ENCODE results near the gene NTPCR.
A peak's percentile ranks its signal among the peaks of the same experiment; 100 is the strongest.

NTPCR gene

DNA sequence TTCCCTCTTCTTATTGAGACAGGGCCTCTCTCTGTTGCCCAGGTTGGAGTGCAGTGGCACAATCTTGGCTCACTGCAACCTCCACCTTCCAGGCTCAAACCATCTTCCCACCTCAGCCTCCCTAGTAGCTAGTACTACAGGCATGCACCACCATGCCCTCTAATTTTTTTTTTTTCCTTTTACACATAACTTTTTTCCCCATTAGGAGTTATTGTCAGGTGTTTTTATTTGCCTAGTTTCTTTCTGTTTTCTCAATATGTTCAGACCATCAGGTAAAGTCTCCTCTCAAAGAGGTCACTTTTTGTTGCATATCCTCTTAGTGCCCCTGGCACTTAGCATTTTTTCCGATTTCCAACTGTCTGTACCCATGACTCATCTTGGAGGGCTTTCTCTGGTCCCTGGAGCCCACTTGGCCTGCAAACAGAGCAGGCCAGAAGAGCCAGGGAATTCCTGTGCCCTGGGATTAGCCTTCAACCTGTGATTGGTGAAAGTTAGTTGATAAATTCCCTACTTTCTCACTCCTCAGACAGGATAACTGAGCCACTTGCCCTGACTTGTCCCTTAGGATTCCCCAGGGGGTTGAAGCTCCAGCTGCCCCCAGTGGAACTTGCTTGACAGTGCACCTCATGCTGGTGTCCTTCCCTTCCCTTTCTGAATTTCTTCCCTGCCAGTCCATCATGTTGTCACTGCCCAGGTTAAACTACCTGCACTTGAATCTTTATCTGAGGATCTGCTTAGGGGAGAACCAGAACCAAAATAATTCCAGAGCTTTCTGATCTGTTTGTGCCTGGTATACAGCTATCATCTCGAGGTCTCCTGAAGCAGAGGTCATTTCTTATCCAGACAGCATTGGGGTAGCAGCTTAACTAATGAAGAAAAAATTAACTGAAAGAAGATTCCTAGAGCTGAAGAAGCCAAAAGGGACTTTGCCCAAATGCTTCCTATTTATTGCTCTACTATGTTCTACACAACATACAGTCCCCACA lies 2.4 kb downstream of the NTPCR start (continued):
- TF ChIP-seq BCL6B (tag by site-specific recombination; IDR thresholded peaks at IDR 0.05) (no peak), MZF1 (tag by site-specific recombination; IDR thresholded peaks at IDR 0.05; ENCODE audit: borderline replicate concordance) (peak; percentile 86), ZNF843 (tag by site-specific recombination; IDR thresholded peaks at IDR 0.05) (0 out of 2 replicates have a peak, but pooled peaks have one; percentile 58), KLF7 (tag by site-specific recombination; IDR thresholded peaks at IDR 0.05; ENCODE audit: borderline replicate concordance) (no peak), ZNF292 (tag by site-specific recombination; IDR thresholded peaks at IDR 0.05; ENCODE audit: borderline replicate concordance, low read depth) (no peak), ZNF426 (tag by site-specific recombination; IDR thresholded peaks at IDR 0.05) (no peak), OVOL3 (tag by site-specific recombination; IDR thresholded peaks at IDR 0.05) (no peak), FEZF1 (tag by site-specific recombination; IDR thresholded peaks at IDR 0.05) (no peak), ZXDB (tag by site-specific recombination; IDR thresholded peaks at IDR 0.05) (peak; percentile 67; the same call in 1 of the 2 replicates), ZNF48 (tag by site-specific recombination; IDR thresholded peaks at IDR 0.05) (no peak), YY1 (tag by site-specific recombination; IDR thresholded peaks at IDR 0.05) (no peak), PRDM6 (tag by site-specific recombination; IDR thresholded peaks at IDR 0.05) (peak; percentile 56; the same call in 1 of the 2 replicates), ZBTB21 (tag by site-specific recombination; IDR thresholded peaks at IDR 0.05) (no peak), ZNF791 (tag by site-specific recombination; IDR thresholded peaks at IDR 0.05) (no peak), ZNF596 (tag by site-specific recombination; IDR thresholded peaks at IDR 0.05) (0 out of 2 replicates have a peak, but pooled peaks have one; percentile 25), ZNF341 (tag by site-specific recombination; IDR thresholded peaks at IDR 0.05; ENCODE audit: low read depth) (peak; percentile 40; the same call in 1 of the 2 replicates), ELK4 (IDR thresholded peaks at IDR 0.05; ENCODE audit: borderline replicate concordance, low read depth, low read length) (no peak), MEIS1 (CRISPR knock-in tag; IDR thresholded peaks at IDR 0.05; ENCODE audit: borderline replicate concordance) (no peak), ZNF514 (tag by site-specific recombination; IDR thresholded peaks at IDR 0.05) (no peak), OSR2 (tag by site-specific recombination; IDR thresholded peaks at IDR 0.05) (0 out of 2 replicates have a peak, but pooled peaks have one; percentile 21), ZSCAN4 (tag by site-specific recombination; IDR thresholded peaks at IDR 0.05) (no peak), ZNF112 (tag by site-specific recombination; IDR thresholded peaks at IDR 0.05) (no peak), ZNF423 (tag by site-specific recombination; IDR thresholded peaks at IDR 0.05) (peak; percentile 83; the same call in 1 of the 2 replicates), ZNF302 (tag by site-specific recombination; IDR thresholded peaks at IDR 0.05; ENCODE audit: low read depth) (no peak), ZEB2 (tag by site-specific recombination; IDR thresholded peaks at IDR 0.05) (peak; percentile 36; the same call in 1 of the 2 replicates), ZNF544 (tag by site-specific recombination; IDR thresholded peaks at IDR 0.05) (no peak)
- TF ChIP-seq, protein P1, sequence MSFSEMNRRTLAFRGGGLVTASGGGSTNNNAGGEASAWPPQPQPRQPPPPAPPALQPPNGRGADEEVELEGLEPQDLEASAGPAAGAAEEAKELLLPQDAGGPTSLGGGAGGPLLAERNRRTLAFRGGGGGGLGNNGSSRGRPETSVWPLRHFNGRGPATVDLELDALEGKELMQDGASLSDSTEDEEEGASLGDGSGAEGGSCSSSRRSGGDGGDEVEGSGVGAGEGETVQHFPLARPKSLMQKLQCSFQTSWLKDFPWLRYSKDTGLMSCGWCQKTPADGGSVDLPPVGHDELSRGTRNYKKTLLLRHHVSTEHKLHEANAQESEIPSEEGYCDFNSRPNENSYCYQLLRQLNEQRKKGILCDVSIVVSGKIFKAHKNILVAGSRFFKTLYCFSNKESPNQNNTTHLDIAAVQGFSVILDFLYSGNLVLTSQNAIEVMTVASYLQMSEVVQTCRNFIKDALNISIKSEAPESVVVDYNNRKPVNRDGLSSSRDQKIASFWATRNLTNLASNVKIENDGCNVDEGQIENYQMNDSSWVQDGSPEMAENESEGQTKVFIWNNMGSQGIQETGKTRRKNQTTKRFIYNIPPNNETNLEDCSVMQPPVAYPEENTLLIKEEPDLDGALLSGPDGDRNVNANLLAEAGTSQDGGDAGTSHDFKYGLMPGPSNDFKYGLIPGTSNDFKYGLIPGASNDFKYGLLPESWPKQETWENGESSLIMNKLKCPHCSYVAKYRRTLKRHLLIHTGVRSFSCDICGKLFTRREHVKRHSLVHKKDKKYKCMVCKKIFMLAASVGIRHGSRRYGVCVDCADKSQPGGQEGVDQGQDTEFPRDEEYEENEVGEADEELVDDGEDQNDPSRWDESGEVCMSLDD (tag by site-specific recombination; IDR thresholded peaks at IDR 0.05), result no peak

Measured in HEK293 (cell line).